Measurements from ENCODE around the gene CREB3L4.
"Not testable (repeated sequence)": the region's sequence is repeated elsewhere in the genome, so short reads cannot be mapped to it uniquely, and the experiment has no call there.

CREB3L4 gene

GRCh38 chr1:153985941-153986761 lies 18.4 kb downstream of the CREB3L4 start, which contains the start of gene RAB13:
Gene RAB13 (minus strand): TSS chr1:153986339. CDS start chr1:153986236, 103 bp downstream.
- peak; percentile 60 for DNase-seq (ENCODE audit: low read depth)

- no peak for DNase-seq (ENCODE audit: low read depth)
Observed at GRCh38 chr1:153987621-153988020, 19.9 kb downstream of the CREB3L4 start.

- peak; percentile 89 for DNase-seq (ENCODE audit: low read depth)
Observed at GRCh38 chr1:153990468-153991150, 22.9 kb downstream of the CREB3L4 start, which contains the start of gene RPS27. Gene RPS27 (plus strand): TSS chr1:153990762. CDS start chr1:153990797, 35 bp downstream.

GRCh38 chr1:153991151-153991630 lies 23.5 kb downstream of the CREB3L4 start:
- no peak for DNase-seq (ENCODE audit: low read depth)

GRCh38 chr1:153991806-153992205 lies 24.1 kb downstream of the CREB3L4 start:
- DNase-seq (ENCODE audit: low read depth), result no peak

GRCh38 chr1:153995202-153995601 lies 27.5 kb downstream of the CREB3L4 start:
- no peak for DNase-seq (ENCODE audit: low read depth)

- no peak for DNase-seq (ENCODE audit: low read depth)
Observed at GRCh38 chr1:153995640-153996039, 27.9 kb downstream of the CREB3L4 start.

- not testable (repeated sequence) for DNase-seq (ENCODE audit: low read depth)
Observed at GRCh38 chr1:153996882-153997281, 29.2 kb downstream of the CREB3L4 start.

- no peak for DNase-seq (ENCODE audit: low read depth)
Observed at GRCh38 chr1:154000420-154000819, 32.7 kb downstream of the CREB3L4 start.

GRCh38 chr1:154006136-154006535 lies 38.4 kb downstream of the CREB3L4 start:
- no peak for DNase-seq (ENCODE audit: low read depth)

- DNase-seq (ENCODE audit: low read depth), result no peak
Observed at GRCh38 chr1:154012129-154012528, 44.4 kb downstream of the CREB3L4 start.

GRCh38 chr1:154012543-154012942 lies 44.8 kb downstream of the CREB3L4 start:
- not testable (repeated sequence) for DNase-seq (ENCODE audit: low read depth)

GRCh38 chr1:154014154-154014907 lies 46.6 kb downstream of the CREB3L4 start:
- no peak for DNase-seq (ENCODE audit: low read depth)

GRCh38 chr1:154019269-154019668 lies 51.6 kb downstream of the CREB3L4 start:
- DNase-seq (ENCODE audit: low read depth), result no peak

- DNase-seq (ENCODE audit: low read depth), result no peak
Observed at GRCh38 chr1:154019940-154020339, 52.2 kb downstream of the CREB3L4 start.

Measured in HS-27A (cell line).